Measurements from ENCODE around the gene DNAH2. TPM values are rescaled to one million over a fixed set of nuclear protein-coding genes. Genes with fewer than 3 reads are reported as not detected.

The DNAH2 gene
- total and polyA plus RNA-seq, 2 of the 13 experiments (the other 11 are each of a cell fraction or from before 2014, with no cell fraction given), result not detected

DNA sequence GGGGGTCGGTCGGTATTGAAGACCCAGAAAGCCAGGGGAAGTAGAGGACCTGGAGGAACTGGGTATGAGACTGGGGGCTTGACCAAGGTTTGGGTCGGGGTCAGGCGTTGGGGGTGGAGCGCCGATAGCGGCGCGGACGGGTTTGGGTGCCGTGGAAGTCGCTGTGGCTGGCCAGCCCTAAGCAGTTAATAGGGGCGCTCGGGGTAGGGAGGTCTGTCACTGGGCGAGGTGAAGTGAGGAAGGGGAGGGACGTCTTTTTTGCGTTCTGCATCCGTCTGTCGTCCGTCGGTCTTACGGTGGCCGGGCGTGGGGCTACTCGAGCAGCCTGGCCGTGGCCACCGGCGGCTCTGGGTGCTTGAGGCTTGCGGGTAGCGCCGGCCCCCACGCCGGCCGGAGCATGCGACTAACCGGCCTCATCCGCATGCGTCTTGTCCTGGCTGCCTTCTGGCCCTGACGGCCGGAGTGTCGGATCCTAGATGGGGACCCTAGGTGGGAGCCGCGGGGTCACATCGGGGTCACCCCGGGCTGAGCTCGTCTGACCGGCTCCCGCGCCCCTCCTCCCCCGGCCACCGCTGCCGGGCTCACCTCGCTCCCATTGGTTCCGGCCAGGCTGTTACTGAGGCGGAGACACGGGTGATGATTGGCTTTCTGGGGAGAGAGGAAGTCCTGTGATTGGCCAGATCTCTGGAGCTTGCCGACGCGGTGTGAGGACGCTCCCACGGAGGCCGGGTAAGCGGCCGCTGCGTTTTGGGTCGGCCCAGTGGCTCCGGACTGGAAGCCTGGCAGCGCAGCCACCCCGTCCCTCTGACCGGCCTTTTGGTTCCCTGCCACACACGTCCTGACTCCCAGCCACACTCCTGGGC lies 127.0 kb downstream of the DNAH2 start (continued):
- TF ChIP-seq, protein P1, sequence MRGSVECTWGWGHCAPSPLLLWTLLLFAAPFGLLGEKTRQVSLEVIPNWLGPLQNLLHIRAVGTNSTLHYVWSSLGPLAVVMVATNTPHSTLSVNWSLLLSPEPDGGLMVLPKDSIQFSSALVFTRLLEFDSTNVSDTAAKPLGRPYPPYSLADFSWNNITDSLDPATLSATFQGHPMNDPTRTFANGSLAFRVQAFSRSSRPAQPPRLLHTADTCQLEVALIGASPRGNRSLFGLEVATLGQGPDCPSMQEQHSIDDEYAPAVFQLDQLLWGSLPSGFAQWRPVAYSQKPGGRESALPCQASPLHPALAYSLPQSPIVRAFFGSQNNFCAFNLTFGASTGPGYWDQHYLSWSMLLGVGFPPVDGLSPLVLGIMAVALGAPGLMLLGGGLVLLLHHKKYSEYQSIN (CRISPR knock-in tag; IDR thresholded peaks at IDR 0.05; ENCODE audit: borderline replicate concordance), result no peak
- TF ChIP-seq MAFG (CRISPR knock-in tag; IDR thresholded peaks at IDR 0.05) (no peak), ZNF335 (CRISPR knock-in tag; IDR thresholded peaks at IDR 0.05) (0 out of 2 replicates have a peak, but pooled peaks have one; percentile 19), ZFP41 (CRISPR knock-in tag; IDR thresholded peaks at IDR 0.05; ENCODE audit: borderline replicate concordance) (no peak), ZNF83 (CRISPR knock-in tag; IDR thresholded peaks at IDR 0.05; ENCODE audit: borderline replicate concordance) (no peak), DPF2 (CRISPR knock-in tag; IDR thresholded peaks at IDR 0.05; ENCODE audit: borderline replicate concordance, low read depth) (no peak), ZMYM4 (CRISPR knock-in tag; IDR thresholded peaks at IDR 0.05) (peak; percentile 56; the same call in 1 of the 2 replicates), RARA (CRISPR knock-in tag; IDR thresholded peaks at IDR 0.05) (peak; percentile 86), AGO2 (optimal IDR thresholded peaks at IDR 0.05; ENCODE audit: low read depth, low read length) (peak; percentile 87)
- TF ChIP-seq, protein P2, sequence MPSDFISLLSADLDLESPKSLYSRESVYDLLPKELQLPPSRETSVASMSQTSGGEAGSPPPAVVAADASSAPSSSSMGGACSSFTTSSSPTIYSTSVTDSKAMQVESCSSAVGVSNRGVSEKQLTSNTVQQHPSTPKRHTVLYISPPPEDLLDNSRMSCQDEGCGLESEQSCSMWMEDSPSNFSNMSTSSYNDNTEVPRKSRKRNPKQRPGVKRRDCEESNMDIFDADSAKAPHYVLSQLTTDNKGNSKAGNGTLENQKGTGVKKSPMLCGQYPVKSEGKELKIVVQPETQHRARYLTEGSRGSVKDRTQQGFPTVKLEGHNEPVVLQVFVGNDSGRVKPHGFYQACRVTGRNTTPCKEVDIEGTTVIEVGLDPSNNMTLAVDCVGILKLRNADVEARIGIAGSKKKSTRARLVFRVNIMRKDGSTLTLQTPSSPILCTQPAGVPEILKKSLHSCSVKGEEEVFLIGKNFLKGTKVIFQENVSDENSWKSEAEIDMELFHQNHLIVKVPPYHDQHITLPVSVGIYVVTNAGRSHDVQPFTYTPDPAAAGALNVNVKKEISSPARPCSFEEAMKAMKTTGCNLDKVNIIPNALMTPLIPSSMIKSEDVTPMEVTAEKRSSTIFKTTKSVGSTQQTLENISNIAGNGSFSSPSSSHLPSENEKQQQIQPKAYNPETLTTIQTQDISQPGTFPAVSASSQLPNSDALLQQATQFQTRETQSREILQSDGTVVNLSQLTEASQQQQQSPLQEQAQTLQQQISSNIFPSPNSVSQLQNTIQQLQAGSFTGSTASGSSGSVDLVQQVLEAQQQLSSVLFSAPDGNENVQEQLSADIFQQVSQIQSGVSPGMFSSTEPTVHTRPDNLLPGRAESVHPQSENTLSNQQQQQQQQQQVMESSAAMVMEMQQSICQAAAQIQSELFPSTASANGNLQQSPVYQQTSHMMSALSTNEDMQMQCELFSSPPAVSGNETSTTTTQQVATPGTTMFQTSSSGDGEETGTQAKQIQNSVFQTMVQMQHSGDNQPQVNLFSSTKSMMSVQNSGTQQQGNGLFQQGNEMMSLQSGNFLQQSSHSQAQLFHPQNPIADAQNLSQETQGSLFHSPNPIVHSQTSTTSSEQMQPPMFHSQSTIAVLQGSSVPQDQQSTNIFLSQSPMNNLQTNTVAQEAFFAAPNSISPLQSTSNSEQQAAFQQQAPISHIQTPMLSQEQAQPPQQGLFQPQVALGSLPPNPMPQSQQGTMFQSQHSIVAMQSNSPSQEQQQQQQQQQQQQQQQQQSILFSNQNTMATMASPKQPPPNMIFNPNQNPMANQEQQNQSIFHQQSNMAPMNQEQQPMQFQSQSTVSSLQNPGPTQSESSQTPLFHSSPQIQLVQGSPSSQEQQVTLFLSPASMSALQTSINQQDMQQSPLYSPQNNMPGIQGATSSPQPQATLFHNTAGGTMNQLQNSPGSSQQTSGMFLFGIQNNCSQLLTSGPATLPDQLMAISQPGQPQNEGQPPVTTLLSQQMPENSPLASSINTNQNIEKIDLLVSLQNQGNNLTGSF (CRISPR knock-in tag; IDR thresholded peaks at IDR 0.05), result no peak
- TF ChIP-seq, protein P3, sequence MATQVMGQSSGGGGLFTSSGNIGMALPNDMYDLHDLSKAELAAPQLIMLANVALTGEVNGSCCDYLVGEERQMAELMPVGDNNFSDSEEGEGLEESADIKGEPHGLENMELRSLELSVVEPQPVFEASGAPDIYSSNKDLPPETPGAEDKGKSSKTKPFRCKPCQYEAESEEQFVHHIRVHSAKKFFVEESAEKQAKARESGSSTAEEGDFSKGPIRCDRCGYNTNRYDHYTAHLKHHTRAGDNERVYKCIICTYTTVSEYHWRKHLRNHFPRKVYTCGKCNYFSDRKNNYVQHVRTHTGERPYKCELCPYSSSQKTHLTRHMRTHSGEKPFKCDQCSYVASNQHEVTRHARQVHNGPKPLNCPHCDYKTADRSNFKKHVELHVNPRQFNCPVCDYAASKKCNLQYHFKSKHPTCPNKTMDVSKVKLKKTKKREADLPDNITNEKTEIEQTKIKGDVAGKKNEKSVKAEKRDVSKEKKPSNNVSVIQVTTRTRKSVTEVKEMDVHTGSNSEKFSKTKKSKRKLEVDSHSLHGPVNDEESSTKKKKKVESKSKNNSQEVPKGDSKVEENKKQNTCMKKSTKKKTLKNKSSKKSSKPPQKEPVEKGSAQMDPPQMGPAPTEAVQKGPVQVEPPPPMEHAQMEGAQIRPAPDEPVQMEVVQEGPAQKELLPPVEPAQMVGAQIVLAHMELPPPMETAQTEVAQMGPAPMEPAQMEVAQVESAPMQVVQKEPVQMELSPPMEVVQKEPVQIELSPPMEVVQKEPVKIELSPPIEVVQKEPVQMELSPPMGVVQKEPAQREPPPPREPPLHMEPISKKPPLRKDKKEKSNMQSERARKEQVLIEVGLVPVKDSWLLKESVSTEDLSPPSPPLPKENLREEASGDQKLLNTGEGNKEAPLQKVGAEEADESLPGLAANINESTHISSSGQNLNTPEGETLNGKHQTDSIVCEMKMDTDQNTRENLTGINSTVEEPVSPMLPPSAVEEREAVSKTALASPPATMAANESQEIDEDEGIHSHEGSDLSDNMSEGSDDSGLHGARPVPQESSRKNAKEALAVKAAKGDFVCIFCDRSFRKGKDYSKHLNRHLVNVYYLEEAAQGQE (IDR thresholded peaks at IDR 0.05; ENCODE audit: borderline replicate concordance in 1 of 2, low read depth in 1 of 2, low read length in 2 of 2), result no peak
- TF ChIP-seq, protein P4, sequence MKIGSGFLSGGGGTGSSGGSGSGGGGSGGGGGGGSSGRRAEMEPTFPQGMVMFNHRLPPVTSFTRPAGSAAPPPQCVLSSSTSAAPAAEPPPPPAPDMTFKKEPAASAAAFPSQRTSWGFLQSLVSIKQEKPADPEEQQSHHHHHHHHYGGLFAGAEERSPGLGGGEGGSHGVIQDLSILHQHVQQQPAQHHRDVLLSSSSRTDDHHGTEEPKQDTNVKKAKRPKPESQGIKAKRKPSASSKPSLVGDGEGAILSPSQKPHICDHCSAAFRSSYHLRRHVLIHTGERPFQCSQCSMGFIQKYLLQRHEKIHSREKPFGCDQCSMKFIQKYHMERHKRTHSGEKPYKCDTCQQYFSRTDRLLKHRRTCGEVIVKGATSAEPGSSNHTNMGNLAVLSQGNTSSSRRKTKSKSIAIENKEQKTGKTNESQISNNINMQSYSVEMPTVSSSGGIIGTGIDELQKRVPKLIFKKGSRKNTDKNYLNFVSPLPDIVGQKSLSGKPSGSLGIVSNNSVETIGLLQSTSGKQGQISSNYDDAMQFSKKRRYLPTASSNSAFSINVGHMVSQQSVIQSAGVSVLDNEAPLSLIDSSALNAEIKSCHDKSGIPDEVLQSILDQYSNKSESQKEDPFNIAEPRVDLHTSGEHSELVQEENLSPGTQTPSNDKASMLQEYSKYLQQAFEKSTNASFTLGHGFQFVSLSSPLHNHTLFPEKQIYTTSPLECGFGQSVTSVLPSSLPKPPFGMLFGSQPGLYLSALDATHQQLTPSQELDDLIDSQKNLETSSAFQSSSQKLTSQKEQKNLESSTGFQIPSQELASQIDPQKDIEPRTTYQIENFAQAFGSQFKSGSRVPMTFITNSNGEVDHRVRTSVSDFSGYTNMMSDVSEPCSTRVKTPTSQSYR (CRISPR knock-in tag; IDR thresholded peaks at IDR 0.05; ENCODE audit: borderline replicate concordance), result peak; percentile 63; the same call in 1 of the 2 replicates
- TF ChIP-seq, protein P5, sequence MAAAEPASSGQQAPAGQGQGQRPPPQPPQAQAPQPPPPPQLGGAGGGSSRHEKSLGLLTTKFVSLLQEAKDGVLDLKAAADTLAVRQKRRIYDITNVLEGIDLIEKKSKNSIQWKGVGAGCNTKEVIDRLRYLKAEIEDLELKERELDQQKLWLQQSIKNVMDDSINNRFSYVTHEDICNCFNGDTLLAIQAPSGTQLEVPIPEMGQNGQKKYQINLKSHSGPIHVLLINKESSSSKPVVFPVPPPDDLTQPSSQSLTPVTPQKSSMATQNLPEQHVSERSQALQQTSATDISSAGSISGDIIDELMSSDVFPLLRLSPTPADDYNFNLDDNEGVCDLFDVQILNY (CRISPR knock-in tag; conservative IDR thresholded peaks at IDR 0.05), result no peak
